G401.6 (cell line): ENCODE measurements around the gene CFAP65.

Experiments
- FAIRE-seq: peaks from 2 replicates; lab custom pipeline; 2012; peaks lifted over from hg19 to GRCh38; lab: Jason Lieb, UNC

The CFAP65 gene

GRCh38 chr2:219059725-219060682 is 18.7 kb upstream of the CFAP65 start:
- FAIRE-seq: no peak

GRCh38 chr2:219059375-219059724 is 18.0 kb upstream of the CFAP65 start:
- no peak for FAIRE-seq

- FAIRE-seq: no peak
Observed at GRCh38 chr2:219058541-219059374, 17.4 kb upstream of the CFAP65 start.

- FAIRE-seq: no peak
Observed at GRCh38 chr2:219057709-219058540, 16.6 kb upstream of the CFAP65 start.

GRCh38 chr2:219056896-219057708 is 15.8 kb upstream of the CFAP65 start:
- FAIRE-seq: no peak

- no peak for FAIRE-seq
Observed at GRCh38 chr2:219056176-219056895, 15.0 kb upstream of the CFAP65 start.

GRCh38 chr2:219054956-219055903 is 13.9 kb upstream of the CFAP65 start:
- FAIRE-seq: no peak

- no peak for FAIRE-seq
Observed at GRCh38 chr2:219049282-219049681, 8.0 kb upstream of the CFAP65 start.

GRCh38 chr2:219045937-219046550 is 4.7 kb upstream of the CFAP65 start:
- no peak for FAIRE-seq

- FAIRE-seq: no peak
Observed at GRCh38 chr2:219042750-219043149, 1.4 kb upstream of the CFAP65 start.

GRCh38 chr2:219042157-219042556 is 841 bp upstream of the CFAP65 start:
- FAIRE-seq: no peak

- no peak for FAIRE-seq
Observed at GRCh38 chr2:219038600-219038999, 2.7 kb downstream of the CFAP65 start.

- FAIRE-seq: no peak
Observed at GRCh38 chr2:219037783-219038499, 3.4 kb downstream of the CFAP65 start.

- FAIRE-seq: no peak
Observed at GRCh38 chr2:219035942-219036341, 5.4 kb downstream of the CFAP65 start.

GRCh38 chr2:219034823-219035222 is 6.5 kb downstream of the CFAP65 start:
- FAIRE-seq: no peak

GRCh38 chr2:219032051-219032745 is 9.1 kb downstream of the CFAP65 start:
- no peak for FAIRE-seq

GRCh38 chr2:219031005-219031738 is 10.1 kb downstream of the CFAP65 start:
- FAIRE-seq: no peak
